GM18868 (cell line): ENCODE measurements around the gene SYT6.

ENCODE experiments used
- ATAC-seq: cut with Tn5 transposase; IDR thresholded peaks from one replicate; pipeline ENCODE4 v1.9.1; 2021; ENCODE audit warnings: mild to moderate bottlenecking, moderate library complexity; ENCODE audit not compliant: unreplicated experiment

SYT6 gene, protein sequence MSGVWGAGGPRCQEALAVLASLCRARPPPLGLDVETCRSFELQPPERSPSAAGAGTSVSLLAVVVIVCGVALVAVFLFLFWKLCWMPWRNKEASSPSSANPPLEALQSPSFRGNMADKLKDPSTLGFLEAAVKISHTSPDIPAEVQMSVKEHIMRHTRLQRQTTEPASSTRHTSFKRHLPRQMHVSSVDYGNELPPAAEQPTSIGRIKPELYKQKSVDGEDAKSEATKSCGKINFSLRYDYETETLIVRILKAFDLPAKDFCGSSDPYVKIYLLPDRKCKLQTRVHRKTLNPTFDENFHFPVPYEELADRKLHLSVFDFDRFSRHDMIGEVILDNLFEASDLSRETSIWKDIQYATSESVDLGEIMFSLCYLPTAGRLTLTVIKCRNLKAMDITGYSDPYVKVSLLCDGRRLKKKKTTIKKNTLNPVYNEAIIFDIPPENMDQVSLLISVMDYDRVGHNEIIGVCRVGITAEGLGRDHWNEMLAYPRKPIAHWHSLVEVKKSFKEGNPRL

DNA sequence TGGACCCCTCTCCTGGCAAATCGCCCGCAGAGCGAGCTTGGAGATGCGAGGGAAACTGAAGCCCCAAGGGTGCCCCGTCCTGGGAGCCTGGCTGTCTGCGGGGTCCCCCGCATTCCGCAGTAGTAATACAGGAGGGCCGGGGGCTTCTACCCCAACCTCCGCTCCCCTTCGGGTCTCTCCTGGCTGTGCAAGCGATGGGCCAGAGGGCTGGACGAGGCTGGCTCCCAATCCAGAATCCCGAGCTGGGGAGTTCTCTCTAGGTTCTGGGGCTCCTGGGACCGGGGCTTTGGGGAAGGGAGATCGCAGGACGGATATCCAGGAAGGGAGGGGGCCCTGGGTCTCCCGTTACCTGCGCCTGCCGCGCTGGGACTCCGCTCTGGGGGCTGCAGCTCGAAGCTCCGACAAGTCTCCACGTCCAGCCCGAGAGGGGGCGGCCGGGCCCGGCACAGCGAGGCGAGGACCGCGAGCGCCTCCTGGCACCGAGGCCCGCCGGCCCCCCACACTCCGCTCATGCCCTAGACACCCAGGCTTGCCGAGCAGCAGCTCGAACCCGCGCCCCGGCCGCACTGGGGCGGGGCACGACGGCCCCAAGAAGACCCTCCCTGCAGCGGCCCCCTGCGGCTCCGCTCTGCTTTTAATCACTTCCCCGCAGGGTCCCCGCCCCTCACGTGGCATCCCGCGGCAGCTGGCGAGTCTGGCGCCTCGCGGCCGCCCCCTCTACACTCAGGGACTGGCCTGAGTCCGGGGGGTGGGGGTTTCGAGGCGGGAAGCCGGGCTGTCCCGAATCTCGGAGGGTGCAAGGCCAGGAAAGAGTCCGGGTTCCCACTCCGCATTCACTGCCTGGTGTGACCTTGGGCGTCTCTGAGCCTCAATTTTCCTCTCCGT, at the start of gene SYT6:
Gene SYT6, minus strand, starts transcription at position 609 of the 885 bp plus-strand sequence. Its CDS starts 97 bp downstream, at position 512.
- ATAC-seq = no peak

DNA sequence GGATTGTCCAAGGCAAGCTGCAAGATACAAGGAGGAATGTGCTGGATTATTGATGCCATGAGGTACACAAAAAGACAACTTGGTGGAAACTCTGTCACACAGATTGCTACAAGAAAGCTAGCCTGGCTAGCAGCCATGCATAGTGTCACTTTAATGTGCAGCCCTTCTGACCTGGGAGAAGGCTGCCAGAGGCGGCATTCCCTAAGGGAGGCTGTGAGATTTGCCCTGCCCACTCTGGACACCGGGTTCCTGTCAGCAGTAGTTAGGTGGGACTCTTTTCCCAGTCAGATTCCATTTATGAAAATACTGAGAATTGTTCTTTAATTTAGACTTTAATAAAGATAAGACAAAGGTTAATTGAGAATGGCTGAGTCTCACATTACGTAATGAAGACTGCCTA, 47.8 kb upstream of the SYT6 start:
- no peak for ATAC-seq

DNA sequence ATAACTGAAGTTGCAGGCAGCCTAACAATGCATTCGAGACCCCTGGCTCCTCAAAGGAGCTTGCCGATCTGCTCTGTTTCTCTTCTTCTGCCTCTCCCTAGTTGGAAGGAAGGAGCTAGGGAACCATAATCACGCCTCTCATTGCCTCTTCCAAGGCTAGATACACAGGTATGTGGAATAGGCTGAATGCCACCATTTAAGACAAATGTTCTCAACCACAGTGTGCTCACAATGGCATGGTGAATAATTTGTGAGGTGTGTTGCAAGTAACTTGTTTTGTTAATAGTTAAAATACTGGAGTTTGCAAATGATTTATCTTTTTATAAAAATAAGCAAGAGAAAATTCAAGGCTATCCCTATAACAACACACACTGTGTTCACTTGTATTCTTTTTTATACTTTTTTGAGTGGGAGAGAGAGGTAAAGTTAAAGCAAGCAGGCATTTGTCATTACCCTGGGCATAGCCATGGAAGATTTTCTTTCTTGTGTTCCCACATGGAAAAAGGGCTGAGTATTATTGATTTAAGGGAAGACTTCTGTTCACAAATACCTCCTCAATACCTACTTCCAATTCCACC, 45.4 kb upstream of the SYT6 start:
- ATAC-seq = no peak

- no peak for ATAC-seq
These were observed 43.6 kb upstream of the SYT6 start for GRCh38 chr1:114196992-114197907.

DNA sequence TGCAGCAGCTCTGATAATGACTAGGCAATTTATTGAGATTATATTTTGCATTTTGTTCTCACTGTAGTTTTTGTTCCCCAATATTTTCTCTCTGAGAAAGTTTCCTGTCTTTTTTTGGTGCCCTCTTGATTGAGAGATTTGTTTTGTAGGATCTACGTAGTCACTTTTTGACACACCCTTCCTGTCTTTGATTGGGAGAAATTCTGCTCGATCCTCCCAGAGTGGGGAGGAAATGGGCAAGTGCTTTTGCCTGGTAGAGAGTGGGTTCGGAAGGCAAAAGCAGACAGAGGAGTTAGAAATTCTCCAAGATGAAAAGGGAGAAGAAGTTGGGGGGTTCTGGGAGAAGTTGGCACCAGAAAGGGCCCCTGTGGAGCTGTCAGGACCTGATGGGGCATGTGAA, 42.1 kb upstream of the SYT6 start:
- ATAC-seq = no peak

DNA sequence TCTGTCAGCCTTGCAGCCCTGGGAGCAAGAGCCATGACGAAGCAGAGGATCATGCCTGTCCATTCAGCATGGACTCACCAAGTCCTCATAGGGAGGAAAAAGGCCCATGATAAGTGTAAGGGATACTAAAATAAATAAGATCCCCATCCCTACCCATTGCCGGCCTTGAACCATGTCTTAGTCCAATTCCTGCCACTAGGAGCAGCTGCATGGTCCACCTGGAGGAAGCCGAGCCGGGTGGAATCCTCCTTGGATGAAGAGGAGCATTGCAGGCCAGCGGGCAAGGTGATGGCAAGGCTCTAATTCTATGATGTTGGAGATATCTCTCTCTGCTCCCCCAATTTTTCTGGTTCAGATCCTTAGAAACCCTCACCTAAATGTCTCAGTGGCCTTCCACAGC, 38.7 kb upstream of the SYT6 start:
- ATAC-seq = no peak

GRCh38 chr1:114189398-114189797, 35.7 kb upstream of the SYT6 start:
- no peak for ATAC-seq

DNA sequence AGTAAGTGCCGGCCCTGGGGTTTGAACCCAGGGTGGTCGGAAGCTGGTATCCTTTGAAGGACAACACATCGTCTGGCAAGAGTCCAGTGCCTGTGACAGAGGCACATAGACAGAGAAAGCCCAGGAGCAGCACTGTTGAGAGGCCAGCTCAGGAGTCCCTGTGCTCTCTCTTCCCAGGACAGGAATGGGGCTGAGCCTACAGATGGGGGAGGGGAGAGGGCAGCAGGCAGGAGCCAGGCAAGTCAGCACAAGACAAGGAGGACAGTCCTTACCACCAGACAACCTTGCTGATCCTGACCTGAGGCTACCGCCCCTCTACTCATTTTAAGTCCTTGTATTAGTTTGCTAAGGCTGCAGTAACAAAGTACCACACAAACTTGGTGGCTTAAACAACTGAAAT, 27.7 kb upstream of the SYT6 start:
- no peak for ATAC-seq

DNA sequence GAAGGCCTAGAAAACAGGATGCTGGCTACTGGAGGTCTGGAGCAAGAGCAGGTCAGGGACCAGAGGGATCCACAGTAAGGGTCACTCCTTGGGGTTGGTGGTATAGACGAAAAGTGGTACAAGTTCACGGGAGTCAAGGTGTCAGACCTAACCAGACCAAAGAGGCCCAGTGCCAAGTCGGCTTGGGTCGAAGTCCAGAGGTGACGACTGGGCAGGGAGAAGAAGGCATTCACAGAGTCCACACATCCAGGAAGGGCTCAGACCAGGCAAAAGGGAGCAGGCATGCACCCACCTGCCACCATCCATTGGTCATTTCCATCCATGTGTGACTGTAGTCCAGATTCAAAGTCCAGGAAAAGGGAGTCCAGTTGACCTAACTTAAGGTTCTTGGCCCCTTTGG, 27.1 kb upstream of the SYT6 start:
- no peak for ATAC-seq

GRCh38 chr1:114178936-114179335, 25.3 kb upstream of the SYT6 start:
- no peak for ATAC-seq

DNA sequence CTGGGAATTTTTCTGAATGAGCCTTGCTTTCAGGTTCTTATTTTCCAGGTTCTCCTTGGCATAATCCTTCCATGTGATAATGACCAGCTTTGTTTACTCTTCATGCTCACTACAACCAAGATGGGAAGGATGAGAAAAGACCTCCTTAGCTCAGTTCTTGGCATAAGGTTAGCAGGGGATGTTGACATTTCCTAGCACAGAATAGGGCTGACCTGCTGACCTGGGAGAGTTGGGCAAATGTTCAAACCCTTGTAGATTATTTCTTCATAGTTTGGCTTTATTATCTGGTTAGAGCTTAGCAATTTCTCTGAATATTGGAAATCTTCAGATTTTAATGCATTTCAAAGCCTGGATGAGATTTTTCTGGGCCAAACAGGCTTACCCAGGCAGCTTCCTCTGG, 23.6 kb upstream of the SYT6 start:
- no peak for ATAC-seq

DNA sequence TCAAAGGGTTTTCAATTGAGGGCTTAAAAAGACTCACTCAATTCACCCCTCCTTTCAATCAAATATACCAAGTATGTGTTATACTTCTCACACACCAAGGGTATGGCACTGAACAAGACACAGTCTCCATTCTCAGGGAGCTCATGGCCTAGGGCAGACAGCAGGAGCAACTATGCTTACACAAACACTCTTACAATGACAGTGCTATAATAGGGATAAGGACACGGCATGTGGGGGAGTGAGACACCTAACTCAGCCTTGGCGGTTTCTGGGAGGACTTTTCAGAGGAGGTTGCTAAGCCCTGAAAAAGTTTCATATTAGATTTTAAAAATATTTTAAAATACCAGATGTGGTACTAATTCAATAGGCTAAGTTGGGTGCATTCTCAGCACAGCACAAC, 22.7 kb upstream of the SYT6 start:
- ATAC-seq = no peak

DNA sequence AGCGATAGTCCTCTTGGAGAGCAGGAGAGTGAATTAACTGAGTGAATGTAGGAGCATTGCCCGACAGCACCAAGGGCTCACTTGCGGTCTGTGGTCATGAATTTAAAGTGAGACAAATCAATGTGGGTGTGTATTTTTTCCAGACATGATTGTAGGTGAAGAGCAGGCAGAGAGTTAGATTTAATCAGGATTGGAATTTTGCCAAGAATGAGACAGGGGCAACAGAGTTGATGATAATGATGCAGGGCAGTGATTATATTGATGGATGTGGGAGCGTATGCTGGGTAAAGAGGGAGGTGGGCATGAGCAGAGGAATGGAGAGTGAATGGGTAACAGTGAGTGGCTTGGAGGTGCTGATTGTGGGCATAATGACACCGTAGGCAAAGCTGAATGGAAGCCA, 20.0 kb upstream of the SYT6 start:
- ATAC-seq = no peak

DNA sequence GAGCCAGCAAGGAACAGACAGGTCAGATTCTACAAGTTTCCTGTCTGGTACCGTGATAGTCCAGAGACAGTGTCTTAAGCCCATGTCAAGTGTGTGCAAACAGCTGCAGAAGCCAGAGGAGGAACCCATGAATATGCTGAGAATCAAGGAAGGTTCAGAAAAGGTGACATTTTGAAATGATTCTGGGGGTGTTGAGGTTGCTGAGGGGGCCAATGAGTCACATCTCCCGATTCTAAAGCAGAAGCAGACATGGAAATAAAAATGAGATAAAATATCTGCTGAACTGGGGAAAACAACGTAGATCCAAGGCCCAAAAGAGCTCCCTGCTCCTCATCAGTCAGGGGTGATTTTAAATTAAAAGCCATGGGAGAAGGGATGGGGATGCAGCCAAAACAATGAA, 15.8 kb upstream of the SYT6 start:
- ATAC-seq = no peak

DNA sequence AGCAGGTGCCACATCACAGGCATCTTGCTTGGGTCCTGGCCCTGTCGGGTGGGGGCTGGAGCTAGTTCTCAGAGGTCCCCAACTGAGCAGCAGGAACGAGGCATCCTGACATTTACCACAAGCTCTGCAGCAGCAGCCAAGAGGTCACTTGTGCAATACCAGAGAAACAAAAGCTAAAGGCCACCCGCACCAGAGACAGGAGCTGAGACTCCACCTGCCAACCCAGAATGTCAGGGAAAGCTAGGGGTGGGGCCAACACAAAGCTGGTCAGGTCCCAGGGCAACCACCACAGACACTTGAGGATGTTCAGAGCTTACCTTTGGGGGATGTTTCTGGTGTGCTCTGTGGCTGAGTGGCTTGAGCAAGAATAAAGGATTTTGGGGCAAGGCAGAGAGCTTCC, 13.6 kb upstream of the SYT6 start:
- ATAC-seq = no peak

DNA sequence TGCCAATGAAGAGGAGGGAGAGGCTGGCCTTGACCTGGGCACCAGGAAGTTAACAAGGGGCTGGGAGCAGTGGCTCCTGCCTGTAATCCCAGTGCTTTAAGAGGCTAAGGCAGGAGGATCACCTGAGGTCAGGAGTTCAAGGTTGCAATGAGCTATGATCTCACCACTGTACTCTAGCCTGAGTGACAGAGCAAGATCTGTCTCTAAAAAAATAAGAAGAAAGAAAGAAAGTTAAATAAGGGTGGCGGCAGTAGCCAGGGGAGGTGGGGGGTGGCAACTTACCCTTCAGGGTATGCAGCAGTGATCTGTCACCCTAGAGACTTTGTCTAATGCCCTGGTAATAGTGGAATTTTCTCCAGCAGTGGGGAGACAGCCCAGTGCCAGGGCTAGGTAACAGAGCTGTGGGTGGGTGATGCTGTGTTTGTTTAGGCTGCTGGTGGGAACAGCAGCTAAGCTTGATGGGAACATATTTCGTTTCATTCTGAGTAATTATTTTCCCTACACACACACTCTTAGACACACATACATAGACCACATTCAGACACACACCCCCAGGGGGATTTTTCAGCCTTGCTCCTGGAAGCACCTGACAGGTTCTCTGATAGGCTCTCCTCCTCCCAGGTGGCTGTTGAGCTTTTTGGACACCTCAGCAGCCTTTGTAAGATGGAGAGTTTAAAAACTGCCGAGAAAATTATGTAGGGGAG, 11.3 kb upstream of the SYT6 start:
- ATAC-seq = peak; percentile 93

GRCh38 chr1:114159941-114160340, 6.3 kb upstream of the SYT6 start:
- ATAC-seq = no peak

DNA sequence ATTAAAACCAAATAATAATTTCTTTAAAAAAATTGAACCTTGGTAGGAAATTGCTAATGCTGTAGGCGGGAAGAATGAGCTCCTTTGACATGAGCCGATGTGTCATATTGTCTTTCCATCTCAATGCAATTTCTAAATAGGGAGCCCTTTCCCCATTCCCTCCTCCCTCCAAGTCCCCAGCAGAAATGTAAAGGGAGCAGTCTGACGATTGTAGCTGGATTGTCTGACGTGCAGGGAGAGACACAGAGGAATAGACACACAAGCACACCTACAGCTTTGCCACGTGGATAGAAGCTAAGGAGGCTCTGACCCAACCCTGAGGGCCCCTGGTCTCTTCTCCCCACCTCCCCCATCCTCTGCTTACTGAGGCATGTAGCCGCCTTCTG, 3.6 kb upstream of the SYT6 start:
- ATAC-seq = no peak

DNA sequence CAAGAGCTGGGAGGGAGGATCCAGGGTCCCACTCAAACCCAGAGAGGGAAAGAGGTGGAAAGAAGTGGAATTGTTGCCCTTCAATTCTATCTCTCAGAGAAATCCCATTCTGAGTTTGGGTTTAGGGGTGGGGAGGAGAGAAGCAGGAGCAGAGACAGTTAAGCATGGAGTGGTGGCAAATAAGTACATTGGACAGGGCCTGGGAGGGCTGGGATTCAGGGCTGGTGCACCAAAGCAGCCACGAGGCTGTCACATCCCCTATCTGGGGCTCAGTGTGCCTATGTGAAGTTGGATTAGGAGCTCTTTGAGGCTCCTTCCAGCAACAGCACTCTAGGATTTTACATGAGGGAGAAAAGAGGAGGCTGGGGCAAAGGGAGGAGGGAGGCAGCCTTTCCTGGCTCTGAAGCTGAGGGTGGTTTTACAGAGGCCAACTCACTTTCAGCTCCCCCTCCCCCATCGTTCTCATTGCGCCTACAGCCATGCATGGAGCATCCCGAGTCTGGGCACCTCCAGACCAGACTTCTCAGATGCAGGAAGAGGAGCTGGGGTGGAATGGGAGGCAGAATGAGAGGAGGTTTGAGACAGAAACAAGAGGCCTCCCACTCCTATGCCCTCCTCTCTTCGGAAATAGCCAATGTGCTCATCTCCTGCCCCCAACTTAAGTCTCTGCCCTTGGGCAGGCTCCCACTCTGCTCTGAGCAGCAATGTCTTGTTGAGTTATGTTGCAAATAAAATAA, 3.0 kb upstream of the SYT6 start:
- no peak for ATAC-seq
